Thyroid gland (tissue), 4 donors: ENCODE results near the gene KIAA1755. TPM values are rescaled to one million over a fixed set of nuclear protein-coding genes. Genes with fewer than 3 reads are reported as not detected.
"Not testable (repeated sequence)": the region's sequence is repeated elsewhere in the genome, so short reads cannot be mapped to it uniquely, and the experiment has no call there.

Experiments used
- DNase-seq, 2 donors: peaks; one replicate each; pipeline ENCODE4 v3.0.0-alpha.2; 2019
- H3K27ac ChIP-seq, 3 donors: fragments of 200-600 bp; sonication (generic); 1 replicate in 2 of 3; 2 replicates in 1 of 3; pipeline ENCODE4 v1.5.1; 2016 to 2019; ENCODE audit warnings: mild to moderate bottlenecking in 1 of 3, moderate library complexity in 1 of 3
- H3K27me3 ChIP-seq: fragments of 200-600 bp; sonication (generic); one replicate; pipeline ENCODE4 v1.5.1; 2019
- H3K36me3 ChIP-seq, 2 donors: fragments of 200-600 bp; sonication (generic); one replicate each; pipeline ENCODE4 v1.5.1; 2016 to 2019
- H3K4me1 ChIP-seq, 2 donors: fragments of 200-600 bp; sonication (generic); one replicate each; pipeline ENCODE4 v1.5.1; 2017 to 2019
- H3K4me3 ChIP-seq, 3 donors: fragments of 200-600 bp; sonication (generic); replicated peaks in 1 of 3; 1 replicate in 2 of 3; 2 replicates in 1 of 3; pipeline ENCODE4 v1.5.1; 2016; ENCODE audit warnings: mild to moderate bottlenecking in 1 of 3
- H3K9me3 ChIP-seq: fragments of 200-600 bp; sonication (generic); one replicate; pipeline ENCODE4 v1.5.1; 2017
- CTCF ChIP-seq, 6 experiments: fragments of 200-600 bp in 3 of 6; fragments of 450-650 bp in 3 of 6; sonication (generic) in 3 of 6; IDR thresholded peaks; one replicate each; pipeline ENCODE4 v1.5.1; 2016 to 2019; ENCODE audit warnings: antibody characterized with exemption in 6 of 6, mild to moderate bottlenecking in 2 of 6, inconsistent platforms in 1 of 6, moderate library complexity in 1 of 6
- POLR2A ChIP-seq, 2 donors: fragments of 450-650 bp; IDR thresholded peaks; one replicate each; pipeline ENCODE4 v1.6.1; 2017; ENCODE audit warnings: antibody characterized with exemption in 2 of 2, mild to moderate bottlenecking in 2 of 2, moderate library complexity in 1 of 2
- WGBS, 2 donors: methylation state at CpG; one replicate each; pipeline ENCODE4 v1.1.5; 2017; 5-methylcytosine and 5-hydroxymethylcytosine counted together
- intact Hi-C: fragments of 100-400 bp; cut with DNase I; formaldehyde crosslinking; loops from one replicate; pipeline ENCODE4 v1.15.1; 2023
- total RNA-seq, 4 donors: library from RNA; depleted of rRNA; stranded (reverse); fragments of >200 nt; gene quantifications; one replicate each; pipeline ENCODE4 v1.2.3, GENCODE V29; 2016

Gene KIAA1755
- total RNA-seq, 4 donors from 2014 or later, result 1.0 to 5.5 (median 1.7) TPM

- Histone ChIP-seq H3K27ac (no peak overlapping the region), H3K27me3 (no peaks in the 10 kb centered on the region), H3K36me3 (no peaks in the 10 kb centered on the region), H3K4me1 (peaks cover 0 to under 1% of the 10 kb centered on the region in 2 donors), H3K4me3 (no peak overlapping the region), H3K9me3 (no peaks in the 10 kb centered on the region)
- DNase-seq, result no peak
- WGBS, 2 donors, result 72 to 86% methylated on average over 9 of the region's 9 CpGs
- TF ChIP-seq CTCF (IDR thresholded peaks at IDR 0.05) (no peak), POLR2A (IDR thresholded peaks at IDR 0.05) (no peak)
- intact Hi-C loops, result no loop called here
Measured at GRCh38 chr20:38249536-38250310, 10.8 kb downstream of the KIAA1755 start.

- Histone ChIP-seq H3K36me3 (no peaks in the 10 kb centered on the region), H3K27ac (no peak overlapping the region), H3K4me1 (no peaks in the 10 kb centered on the region), H3K27me3 (no peaks in the 10 kb centered on the region), H3K4me3 (no peak overlapping the region), H3K9me3 (no peaks in the 10 kb centered on the region)
- 73 to 90% methylated on average over 8 of the region's 8 CpGs for WGBS, 2 donors
- TF ChIP-seq POLR2A (IDR thresholded peaks at IDR 0.05) (no peak), CTCF (IDR thresholded peaks at IDR 0.05) (no peak)
- intact Hi-C loops, result no loop called here
- DNase-seq, result no peak
Measured at GRCh38 chr20:38248133-38248532, 12.4 kb downstream of the KIAA1755 start.

GRCh38 chr20:38247725-38248124 lies 12.8 kb downstream of the KIAA1755 start:
- H3K36me3 ChIP-seq, H3K4me3 ChIP-seq, H3K27ac ChIP-seq, intact Hi-C loops, DNase-seq, H3K27me3 ChIP-seq, H3K4me1 ChIP-seq, H3K9me3 ChIP-seq: not testable (repeated sequence)
- 80 to 95% methylated on average over 4 of the region's 4 CpGs for WGBS, 2 donors

DNA sequence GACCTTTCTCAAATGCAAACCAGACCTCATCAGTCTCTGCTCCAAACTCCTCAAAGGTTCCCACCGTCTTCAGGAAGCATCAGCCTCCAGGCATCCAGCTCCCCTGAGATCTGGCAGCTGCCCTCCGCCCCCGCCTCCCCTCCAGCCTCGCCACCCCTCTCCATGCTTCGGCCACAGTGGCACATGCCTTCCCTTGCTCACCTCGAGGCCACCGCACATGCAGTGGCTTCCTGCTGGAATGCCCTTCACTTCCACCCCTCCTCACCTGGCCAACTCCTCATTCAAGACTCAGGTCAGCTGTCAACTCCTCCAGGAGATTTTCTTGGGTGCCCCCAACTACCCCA lies 13.4 kb downstream of the KIAA1755 start:
- no peak overlapping the region for H3K4me3 ChIP-seq
- intact Hi-C loops, result no loop called here
- H3K36me3 ChIP-seq, result no peaks in the 10 kb centered on the region
- no peaks in the 10 kb centered on the region for H3K27me3 ChIP-seq
- DNase-seq, result no peak
- H3K4me1 ChIP-seq, result no peaks in the 10 kb centered on the region
- no peaks in the 10 kb centered on the region for H3K9me3 ChIP-seq
- H3K27ac ChIP-seq, result no peak overlapping the region
- WGBS, 2 donors, result 78 to 81% methylated on average over 6 to 7 of the region's 7 CpGs
- TF ChIP-seq CTCF (IDR thresholded peaks at IDR 0.05) (no peak), POLR2A (IDR thresholded peaks at IDR 0.05) (no peak)

DNA sequence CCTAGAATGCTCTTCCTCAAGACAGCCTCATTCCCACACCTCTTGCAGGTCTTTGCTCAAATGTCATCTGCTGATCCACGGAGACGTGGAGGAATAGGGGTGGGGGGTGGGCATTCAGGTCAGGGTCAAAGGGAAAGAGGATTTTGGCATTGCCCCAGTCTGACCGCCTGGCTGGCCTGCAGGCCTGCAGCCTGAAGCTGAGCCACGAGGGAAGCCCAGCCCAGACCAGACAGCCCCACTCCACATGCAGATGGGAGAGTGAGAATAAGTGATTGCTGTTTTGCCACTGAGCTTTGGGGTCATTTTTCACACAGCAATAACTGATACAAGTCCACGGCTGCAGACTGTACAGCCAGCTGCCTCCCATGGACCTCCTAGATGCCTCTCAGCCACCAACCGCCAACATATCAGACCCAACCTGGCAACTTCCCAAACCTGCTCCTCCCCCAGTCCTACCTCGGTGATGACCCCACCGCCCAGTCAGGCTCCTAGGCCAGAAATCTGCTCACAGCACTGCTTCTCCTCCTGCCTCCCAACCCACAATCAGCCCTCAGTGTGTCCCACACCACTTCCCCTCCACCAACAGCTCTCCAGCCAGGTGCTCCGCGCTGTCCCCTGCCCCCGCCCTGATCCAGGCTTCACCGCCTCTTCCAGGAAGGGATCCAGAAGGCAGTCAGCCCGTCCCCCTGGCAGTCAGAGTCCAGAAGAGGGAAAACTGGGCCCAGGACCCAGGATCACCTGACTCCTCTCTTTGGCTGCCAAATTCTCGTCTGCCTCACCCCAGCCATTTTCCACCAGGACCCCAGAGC lies 14.0 kb downstream of the KIAA1755 start:
- intact Hi-C loops, result no loop called here
- DNase-seq, result no peak
- H3K4me1 ChIP-seq, result no peaks in the 10 kb centered on the region
- no peak for TF ChIP-seq POLR2A (IDR thresholded peaks at IDR 0.05)
- no peaks in the 10 kb centered on the region for H3K36me3 ChIP-seq
- H3K9me3 ChIP-seq, result no peaks in the 10 kb centered on the region
- WGBS, 2 donors, result 61 to 68% methylated on average over 14 of the region's 14 CpGs
- H3K4me3 ChIP-seq, result no peak overlapping the region
- no peaks in the 10 kb centered on the region for H3K27me3 ChIP-seq
- no peak overlapping the region for H3K27ac ChIP-seq

DNA sequence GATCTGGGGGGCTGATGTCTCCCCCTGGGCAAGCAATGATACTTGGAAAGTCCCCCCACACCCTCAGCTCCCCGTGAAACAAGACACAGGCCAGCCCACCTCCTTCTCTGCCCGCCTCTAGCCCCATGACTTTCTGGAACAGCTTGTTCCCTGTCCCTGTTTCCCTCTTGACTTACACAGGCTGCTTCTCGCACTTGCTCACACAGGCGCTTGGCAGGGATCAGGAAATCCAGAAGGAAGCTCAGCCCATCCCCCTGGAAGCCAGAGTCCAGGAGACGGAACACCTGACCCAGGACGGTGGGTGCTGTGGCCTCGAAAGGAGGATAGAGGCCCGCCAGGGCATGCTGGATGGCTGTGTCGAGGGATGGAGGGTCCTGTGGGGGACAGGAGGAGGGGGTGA lies 14.8 kb downstream of the KIAA1755 start:
- H3K9me3 ChIP-seq, result no peaks in the 10 kb centered on the region
- H3K4me1 ChIP-seq, result no peaks in the 10 kb centered on the region
- TF ChIP-seq POLR2A (IDR thresholded peaks at IDR 0.05) (no peak), CTCF (IDR thresholded peaks at IDR 0.05) (no peak)
- no peaks in the 10 kb centered on the region for H3K27me3 ChIP-seq
- no peaks in the 10 kb centered on the region for H3K36me3 ChIP-seq
- H3K27ac ChIP-seq, result no peak overlapping the region
- WGBS, 2 donors, result 85 to 93% methylated on average over 9 of the region's 9 CpGs
- intact Hi-C loops, result no loop called here
- H3K4me3 ChIP-seq, result no peak overlapping the region
- DNase-seq, result no peak
